ENCODE results near the gene NDUFAF7. TPM values are rescaled to one million over a fixed set of nuclear protein-coding genes. Genes with fewer than 3 reads are reported as not detected.

Gene NDUFAF7
- total and polyA plus RNA-seq, 9 of the 15 experiments (the other 6 are each of a cell fraction or from before 2014, with no cell fraction given), result 14.9 to 41.6 (median 23.9) TPM

DNA sequence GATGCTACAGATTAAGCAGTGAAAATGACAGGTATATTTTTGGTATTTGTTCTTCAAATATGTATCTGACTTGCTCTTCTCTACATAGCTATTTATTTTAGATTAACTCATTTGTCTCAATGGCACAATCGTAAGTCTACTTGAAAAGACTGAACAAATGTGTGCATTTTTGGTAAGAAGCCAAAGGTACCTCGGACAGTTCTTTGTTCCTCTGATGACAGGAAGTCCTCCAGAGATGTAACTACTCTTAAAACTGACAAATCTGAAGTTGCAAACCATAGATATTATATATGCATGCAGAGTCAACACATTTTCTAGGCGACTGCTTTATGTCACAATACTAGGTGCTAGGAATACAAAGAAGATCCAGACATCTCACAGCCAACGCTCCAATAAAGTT lies 36.7 kb downstream of the NDUFAF7 start (continued):
- TF ChIP-seq, protein P1, sequence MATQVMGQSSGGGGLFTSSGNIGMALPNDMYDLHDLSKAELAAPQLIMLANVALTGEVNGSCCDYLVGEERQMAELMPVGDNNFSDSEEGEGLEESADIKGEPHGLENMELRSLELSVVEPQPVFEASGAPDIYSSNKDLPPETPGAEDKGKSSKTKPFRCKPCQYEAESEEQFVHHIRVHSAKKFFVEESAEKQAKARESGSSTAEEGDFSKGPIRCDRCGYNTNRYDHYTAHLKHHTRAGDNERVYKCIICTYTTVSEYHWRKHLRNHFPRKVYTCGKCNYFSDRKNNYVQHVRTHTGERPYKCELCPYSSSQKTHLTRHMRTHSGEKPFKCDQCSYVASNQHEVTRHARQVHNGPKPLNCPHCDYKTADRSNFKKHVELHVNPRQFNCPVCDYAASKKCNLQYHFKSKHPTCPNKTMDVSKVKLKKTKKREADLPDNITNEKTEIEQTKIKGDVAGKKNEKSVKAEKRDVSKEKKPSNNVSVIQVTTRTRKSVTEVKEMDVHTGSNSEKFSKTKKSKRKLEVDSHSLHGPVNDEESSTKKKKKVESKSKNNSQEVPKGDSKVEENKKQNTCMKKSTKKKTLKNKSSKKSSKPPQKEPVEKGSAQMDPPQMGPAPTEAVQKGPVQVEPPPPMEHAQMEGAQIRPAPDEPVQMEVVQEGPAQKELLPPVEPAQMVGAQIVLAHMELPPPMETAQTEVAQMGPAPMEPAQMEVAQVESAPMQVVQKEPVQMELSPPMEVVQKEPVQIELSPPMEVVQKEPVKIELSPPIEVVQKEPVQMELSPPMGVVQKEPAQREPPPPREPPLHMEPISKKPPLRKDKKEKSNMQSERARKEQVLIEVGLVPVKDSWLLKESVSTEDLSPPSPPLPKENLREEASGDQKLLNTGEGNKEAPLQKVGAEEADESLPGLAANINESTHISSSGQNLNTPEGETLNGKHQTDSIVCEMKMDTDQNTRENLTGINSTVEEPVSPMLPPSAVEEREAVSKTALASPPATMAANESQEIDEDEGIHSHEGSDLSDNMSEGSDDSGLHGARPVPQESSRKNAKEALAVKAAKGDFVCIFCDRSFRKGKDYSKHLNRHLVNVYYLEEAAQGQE (IDR thresholded peaks at IDR 0.05; ENCODE audit: borderline replicate concordance), result peak; percentile 47
- TF ChIP-seq, protein P1 (CRISPR knock-in tag; IDR thresholded peaks at IDR 0.05; ENCODE audit: low read depth), result no peak

Data from K562 (cell line).